Measurements from ENCODE around the gene TACO1.

Gene TACO1

GRCh38 chr17:63601439-63602371, 1.0 kb downstream of the TACO1 start:
- no peak for DNase-seq

DNA sequence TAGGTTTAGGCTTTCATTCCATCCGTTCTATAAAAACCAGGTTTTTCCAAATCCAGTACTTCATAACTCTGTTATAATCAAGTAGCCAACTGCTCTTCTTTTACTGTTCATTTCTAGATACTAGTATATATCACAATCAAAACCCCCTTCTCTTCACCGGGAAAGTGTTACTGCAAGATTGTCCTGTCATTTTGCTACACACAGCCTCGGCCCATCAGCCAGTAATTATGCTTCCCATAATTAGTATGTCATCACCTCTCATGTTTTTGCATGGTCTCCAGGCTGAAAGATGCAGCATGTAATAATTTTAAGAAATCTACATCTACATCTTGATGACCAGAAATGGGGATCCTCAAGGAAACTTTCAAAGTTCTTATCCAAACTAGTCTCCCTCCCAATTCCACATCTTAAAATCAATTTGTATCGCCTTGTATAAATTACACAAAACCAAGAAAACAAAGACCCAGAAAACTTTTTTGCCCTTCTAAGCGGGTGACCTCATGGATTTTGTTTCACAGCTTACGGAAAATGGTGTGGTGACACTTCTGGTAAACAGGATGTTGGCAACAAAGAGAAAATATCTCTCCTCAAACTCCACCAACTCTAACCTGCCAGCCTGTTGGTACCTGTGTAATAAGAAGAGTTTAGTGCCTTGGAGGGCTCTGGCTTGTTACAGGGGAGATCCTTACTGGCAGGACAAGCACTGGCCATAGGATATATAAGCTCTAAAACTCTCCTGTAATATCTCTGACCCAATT, 9.3 kb downstream of the TACO1 start:
- no peak for DNase-seq

- DNase-seq, result no peak
Observed at GRCh38 chr17:63610854-63611253, 10.2 kb downstream of the TACO1 start.

DNA sequence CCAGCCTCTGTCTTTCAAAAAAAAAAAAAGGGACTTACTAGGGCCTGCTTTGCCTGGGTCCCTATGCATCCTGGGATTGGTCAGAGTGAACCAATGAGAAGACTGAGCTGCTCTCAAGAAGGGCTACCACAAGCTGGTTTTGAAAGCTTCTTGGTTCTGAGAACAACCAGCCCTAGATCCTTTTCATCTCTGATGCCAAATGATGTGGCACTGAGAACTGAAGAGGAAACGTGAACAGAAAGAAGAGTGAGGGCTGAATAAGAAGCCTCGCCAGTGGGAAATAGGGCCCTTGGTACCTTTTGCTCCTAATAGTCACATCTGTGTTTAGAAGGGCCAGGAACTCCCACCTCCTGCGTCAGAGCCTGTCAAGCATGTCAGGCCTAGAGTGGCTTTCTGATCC, 10.7 kb downstream of the TACO1 start:
- no peak for DNase-seq

GRCh38 chr17:63613663-63614062, 13.0 kb downstream of the TACO1 start:
- no peak for DNase-seq

- DNase-seq, result no peak
Observed at GRCh38 chr17:63621229-63621683, 20.6 kb downstream of the TACO1 start.

DNA sequence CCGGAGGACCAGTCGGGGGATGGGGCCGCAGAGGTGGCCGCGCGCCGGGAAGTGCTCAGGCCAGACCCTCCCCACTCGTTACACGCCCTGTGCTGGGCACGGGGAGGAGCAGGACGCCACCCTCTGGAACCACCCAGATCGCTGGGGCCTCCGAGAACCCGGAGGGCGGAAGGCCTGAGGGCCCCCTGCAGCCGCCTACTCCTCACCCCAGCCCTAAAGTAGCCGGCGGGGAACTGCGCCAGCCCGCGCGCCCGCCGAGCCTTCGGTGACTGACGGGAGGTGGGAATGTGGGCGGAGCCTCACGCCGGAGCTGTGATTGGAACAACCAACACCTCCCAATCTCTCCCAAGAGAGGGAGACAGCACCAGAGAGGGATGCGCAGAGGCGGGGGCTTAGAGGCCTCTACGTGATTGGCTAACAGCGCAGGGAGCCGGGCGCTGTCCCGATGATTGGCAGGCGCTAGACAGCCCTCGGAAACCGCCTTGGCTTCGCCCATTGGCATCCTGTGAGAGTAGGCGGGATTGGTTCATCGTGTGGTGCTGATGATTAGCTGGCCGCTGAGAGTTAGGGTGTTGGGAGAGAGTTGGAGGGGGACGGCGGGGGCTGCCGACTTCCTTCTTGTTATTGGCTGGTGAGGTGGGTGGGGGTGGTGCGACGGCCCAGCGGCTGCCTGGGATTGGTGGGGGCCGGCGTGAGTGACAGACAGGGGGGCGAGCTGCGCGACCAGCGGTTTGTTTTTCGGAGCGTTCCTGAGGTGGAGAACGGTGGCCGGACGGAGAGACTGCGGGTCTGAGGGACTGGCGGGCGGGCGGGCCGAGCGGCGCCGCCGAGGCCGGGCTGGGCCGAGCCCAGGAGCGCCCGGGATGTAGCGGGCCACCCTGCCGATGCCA, 21.2 kb downstream of the TACO1 start, which contains the start of gene MAP3K3:
Gene MAP3K3, plus strand, starts transcription at position 734 of the 890 bp plus-strand sequence. CDS start 343 bp downstream, outside the sequence.
- DNase-seq, result peak; percentile 100

- peak; percentile 83 for DNase-seq
Observed at GRCh38 chr17:63622574-63623390, 22.1 kb downstream of the TACO1 start.

GRCh38 chr17:63623786-63624530, 23.3 kb downstream of the TACO1 start:
- no peak for DNase-seq

- no peak for DNase-seq
Observed at GRCh38 chr17:63624531-63624880, 23.8 kb downstream of the TACO1 start.

DNA sequence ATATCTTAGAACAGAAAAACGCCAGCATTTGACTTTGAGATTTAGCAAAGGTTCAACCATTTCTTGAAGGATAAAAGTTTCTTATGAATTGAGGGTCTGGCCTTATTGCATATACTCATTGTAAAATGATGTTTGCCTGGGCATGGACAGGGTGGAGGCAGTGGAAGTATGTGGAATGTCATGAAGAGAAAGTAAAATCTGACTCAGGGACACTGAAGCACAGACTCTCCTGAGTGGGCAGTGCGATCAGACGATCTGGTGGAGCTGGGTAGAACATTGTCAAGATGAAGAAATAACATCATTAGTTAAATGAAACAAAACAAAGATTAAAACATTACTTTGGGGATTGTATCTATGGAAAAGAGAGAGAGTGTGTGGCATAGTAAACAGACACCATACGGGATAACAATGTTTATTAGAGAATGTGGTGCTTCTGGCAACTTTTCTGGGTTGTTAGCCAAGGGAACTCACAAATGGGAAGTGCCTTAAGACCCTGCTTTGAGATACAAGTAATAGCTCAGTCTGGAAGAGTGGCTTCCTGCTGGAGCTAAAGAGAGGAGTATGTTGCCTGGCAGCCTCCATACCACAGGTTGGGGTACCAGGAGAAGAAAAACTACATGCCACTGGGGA, 26.0 kb downstream of the TACO1 start:
- DNase-seq, result no peak

GRCh38 chr17:63629627-63630026, 28.9 kb downstream of the TACO1 start:
- no peak for DNase-seq

DNA sequence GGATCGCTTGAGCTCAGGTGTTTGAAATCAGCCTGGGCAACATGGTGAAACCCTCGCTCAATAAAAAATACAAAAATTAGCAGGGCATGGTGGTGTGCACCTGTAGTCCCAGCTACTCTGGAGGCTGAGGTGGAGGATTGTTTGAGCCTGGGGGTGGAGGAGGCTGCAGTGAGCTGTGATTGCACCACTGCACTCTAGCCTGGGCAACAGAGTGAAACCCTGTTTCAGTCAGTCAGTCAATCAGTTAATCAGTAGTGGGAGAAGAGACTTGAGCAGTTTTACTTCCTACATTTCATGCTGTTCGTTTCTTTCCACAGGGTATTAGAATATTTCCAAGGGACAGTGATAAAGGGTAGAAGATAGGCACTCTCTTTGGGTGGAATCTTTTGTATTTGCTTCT, 30.4 kb downstream of the TACO1 start:
- no peak for DNase-seq

DNA sequence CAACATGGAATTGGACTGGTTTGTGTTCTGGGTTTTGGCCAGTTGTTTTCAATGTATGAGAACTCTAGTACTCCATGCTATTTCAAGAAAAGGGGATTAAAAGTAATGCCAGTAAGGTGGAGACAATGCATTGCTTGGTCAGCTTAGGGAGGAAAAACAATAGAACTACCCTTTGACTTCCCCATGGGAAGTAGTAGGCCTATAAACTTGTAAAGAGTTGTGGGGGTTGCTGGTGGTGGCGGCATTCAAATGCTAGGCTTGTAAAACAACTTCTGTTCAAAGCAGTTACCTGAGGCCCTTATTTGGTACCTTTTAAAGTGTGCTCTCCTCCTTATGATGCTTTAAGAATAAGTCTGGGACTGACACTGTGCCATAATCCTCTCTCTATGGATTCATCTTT, 30.9 kb downstream of the TACO1 start:
- DNase-seq, result no peak

DNA sequence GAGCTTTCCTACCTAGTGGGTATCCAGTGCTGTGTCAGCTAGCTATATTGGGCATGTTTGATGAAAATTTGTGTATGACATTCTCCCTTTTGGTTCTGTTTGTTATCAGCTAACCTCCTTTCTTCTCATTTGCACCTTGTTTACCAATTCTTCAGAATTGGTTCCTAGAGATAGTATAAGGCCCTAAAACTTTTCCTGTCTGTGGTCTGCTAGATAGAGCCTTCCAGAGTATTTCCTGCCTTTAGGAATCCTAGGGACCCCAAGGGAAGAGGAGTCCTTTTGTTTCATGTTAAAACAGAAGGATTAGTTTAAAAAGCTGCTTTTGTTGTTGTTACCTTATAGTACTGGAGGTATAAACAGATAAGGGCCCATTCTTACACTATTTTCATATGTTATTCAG, 33.0 kb downstream of the TACO1 start:
- no peak for DNase-seq

DNA sequence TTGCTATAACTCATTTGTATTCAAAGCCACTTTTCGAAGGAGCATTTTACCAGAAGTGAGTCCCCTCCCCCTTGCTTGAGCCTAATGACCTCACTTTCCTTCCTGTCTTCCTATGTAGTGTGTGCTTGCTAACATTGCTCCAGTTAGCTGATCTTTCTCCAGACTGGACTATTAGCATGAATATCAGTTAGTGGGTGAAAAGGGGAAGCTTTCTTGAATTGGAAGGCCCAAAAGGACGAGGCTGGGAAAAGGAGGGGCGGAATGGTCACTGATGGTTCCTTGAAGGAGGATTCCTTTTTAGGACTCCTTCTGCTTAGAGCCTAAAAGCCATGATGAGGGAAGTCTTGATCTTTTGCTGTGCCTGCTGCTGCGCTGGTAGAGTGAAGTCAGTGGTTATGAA, 33.5 kb downstream of the TACO1 start:
- no peak for DNase-seq

GRCh38 chr17:63634816-63635215, 34.1 kb downstream of the TACO1 start:
- DNase-seq, result no peak

DNA sequence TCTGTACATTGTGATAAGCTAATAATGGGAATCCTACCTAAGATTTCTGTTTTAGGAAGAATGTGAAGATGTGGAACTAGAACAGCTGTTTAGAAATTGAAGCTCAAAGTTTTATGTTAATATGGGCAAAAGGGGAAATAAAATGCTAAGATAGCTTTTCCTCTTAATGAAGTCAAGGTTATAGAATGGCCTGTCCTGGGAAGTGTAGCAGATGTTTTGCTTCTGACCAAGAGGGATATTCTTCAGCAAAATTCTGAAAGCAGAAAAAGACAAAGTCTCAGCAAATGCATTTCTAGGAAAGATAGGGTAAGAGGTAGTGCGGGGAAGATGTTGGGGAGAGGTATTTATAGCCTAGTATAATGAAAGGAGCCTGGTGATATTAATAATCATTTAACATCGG, 34.6 kb downstream of the TACO1 start:
- DNase-seq, result no peak

- DNase-seq, result no peak
Observed at GRCh38 chr17:63635787-63636186, 35.1 kb downstream of the TACO1 start.

DNA sequence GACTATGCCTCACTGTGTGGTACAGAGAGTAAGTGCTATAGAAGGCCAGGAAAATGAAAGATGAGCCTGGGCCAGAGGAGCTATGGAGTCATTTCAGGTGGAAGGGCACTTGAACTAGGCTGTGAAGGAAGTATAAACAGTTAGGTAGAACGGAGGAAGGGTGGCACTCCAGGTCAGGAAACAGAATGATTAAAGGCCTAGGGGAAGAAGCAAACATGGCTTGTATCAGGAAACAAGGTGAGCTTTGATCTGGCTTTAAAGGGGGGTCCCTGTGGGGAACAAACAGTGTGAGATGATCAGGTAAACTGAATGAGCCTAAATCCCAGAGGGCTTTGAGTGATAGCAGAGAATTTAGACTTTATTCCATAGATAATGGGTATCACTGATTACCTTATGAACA, 38.4 kb downstream of the TACO1 start:
- no peak for DNase-seq

DNA sequence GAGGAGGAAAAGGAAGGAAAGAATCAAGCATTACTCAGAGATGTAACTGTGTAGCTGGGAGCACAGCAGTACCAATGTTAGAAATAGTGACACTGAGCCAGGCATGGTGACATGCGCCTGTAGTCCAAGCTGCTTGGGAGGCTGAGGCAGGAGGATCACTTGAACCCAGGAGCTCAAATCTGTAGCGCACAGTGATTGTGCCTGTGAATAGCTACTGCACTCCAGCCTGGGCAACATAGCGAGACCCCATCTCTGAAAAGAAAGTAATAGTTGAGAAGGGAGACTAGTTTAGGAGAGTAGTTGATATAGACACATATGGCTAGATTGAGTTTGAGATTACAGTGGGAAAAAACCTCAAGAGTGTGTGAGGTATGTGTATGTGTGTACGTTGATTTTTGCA, 39.3 kb downstream of the TACO1 start:
- DNase-seq, result no peak
